HG03039 (cell line): ENCODE measurements around the gene GRM7.

Experiments used
- ATAC-seq: cut with Tn5 transposase; IDR thresholded peaks from one replicate; pipeline ENCODE4 v1.9.1; 2021; ENCODE audit warnings: mild to moderate bottlenecking, moderate library complexity; ENCODE audit not compliant: unreplicated experiment

GRM7 gene

GRCh38 chr3:6965881-6966280 is 105.0 kb downstream of the GRM7 start:
- ATAC-seq: no peak

DNA sequence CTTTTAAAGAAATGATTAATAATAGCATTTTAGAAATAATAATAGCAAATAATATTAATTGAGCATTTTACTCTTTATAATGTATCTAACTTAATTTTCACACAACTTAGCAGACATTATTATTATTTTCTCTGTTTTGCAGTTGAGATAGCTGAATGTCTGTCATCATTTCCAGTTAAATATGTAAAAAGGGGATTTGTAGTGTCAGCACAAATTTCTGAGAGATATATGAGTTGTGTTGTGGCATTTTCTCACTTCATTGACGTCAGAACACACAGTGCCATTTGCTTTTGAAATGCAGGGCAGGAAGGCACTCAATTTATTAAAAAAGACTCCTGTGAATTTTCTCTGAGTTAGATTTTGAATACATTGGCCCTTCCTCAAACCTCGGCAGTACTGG is 111.0 kb downstream of the GRM7 start:
- ATAC-seq: no peak

DNA sequence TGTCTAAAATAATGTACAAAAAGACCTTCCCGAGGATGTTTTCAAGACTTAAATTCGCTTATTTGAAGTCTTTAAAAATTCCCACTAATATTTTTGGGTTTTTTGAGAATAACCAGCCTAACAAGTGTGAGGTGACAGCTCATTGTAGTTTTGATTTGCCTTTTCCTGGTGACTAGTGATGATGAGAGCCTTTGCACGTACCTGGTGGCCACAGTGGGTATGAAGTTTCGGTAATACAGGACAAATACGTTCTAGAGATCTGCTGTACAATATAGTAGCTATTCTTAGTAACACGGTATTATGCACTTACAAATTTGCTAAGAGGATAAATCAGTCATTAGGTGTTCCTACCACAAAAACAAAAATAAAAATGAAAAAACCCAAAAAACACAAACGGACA is 124.9 kb downstream of the GRM7 start:
- no peak for ATAC-seq

DNA sequence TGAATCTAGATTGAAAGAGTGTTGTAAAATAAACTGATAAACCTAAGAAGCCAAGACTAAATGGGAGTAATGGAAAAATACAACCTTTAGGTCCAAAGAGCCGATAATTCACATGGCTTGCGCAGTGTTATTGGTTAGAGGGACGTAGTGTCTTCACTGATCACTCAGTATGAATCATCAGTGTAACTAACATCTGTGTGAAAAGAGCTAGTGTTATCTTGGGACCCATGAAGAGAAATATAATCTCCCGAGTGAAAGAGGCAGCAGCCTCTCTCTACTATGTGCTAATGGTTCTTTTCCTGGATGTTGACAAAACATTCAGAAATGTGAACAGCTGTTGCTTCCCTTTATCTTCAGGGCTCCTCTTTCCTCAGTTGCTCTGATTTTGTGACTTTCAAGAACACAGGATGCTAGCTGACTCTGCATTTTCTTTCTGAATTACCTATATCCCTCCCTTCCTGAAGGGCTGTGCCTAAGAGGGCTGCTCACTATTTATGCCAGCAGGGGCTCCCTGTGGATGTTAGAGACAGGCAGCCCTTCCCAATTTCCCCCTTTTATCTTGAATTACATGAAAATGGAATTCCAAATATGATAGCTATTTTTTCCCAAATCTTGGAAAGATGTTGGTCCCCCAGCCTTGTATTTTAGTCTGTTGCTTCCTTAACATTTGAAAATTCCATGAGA is 128.8 kb downstream of the GRM7 start:
- no peak for ATAC-seq

- no peak for ATAC-seq
Observed at GRCh38 chr3:6994081-6994668, 133.3 kb downstream of the GRM7 start.

DNA sequence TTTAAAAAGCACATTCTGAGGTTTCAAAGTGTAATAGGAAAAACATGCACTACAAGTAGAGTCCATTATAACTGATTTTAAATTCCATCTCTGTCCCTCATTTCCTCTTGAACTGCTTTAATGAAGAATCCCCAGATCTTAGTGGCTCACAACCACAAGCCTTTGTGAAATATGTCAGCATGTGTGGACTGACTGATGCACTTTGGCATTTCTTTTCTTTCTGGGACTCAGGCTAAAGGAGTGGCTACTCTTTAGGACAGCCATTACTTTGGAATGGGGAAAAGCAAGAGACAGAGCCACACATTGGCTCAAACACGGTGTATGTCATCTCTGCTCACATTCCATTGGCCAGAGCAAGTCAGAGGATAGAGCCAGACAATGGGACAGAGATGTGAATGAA is 139.6 kb downstream of the GRM7 start:
- ATAC-seq: no peak

DNA sequence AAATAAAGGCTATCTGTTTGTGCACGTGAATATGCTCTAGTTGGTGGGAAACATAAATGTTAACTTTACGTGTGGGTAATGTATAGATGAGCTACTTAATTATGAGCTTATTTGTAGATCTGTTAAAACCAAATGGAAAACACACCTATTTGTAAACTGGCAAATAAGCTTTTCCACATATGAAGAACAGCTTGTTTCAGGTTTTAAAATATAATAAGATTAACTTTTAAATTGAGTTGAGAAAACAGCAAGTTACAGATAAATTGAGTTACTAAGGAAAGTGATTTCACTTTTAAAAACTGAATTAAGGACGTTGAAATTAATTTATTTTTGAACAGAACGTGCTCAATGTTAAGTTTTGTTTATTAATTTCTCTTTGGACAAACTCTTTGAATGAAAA is 140.5 kb downstream of the GRM7 start:
- no peak for ATAC-seq

DNA sequence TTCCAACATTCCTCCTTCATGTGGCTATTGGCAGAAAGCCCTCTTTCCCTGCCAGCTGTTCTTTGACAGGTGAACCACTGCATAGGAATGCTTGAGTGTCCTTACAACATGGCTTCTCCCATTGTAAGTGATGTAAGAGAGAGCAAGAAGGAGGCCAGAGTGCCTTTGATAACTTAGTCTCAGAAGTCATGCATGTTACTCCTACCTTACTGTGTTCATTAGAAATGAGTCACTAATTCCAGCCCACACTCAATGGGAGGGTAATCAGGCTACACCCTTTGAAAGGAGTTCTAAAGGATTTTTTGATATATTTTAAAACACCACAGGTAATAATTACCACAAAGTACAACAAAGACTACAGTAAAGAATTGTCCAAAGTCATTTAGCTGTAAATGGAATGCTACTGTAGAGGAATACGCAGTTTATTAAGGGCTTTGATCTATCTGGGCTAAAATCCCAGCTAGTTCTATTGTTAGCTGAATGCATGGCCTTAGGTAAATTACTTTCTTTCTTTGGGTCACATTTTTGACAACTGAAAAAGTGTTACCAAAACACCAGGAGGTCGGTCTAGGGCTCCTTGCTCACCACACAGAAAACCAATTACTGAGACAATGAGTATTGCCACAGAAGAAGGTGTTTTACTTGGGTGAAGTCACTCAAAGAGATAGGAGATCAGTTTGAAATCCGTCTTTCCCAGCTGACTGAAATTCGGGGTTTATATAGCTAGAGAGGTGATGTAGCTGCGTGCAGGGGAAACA is 154.9 kb downstream of the GRM7 start:
- no peak for ATAC-seq

DNA sequence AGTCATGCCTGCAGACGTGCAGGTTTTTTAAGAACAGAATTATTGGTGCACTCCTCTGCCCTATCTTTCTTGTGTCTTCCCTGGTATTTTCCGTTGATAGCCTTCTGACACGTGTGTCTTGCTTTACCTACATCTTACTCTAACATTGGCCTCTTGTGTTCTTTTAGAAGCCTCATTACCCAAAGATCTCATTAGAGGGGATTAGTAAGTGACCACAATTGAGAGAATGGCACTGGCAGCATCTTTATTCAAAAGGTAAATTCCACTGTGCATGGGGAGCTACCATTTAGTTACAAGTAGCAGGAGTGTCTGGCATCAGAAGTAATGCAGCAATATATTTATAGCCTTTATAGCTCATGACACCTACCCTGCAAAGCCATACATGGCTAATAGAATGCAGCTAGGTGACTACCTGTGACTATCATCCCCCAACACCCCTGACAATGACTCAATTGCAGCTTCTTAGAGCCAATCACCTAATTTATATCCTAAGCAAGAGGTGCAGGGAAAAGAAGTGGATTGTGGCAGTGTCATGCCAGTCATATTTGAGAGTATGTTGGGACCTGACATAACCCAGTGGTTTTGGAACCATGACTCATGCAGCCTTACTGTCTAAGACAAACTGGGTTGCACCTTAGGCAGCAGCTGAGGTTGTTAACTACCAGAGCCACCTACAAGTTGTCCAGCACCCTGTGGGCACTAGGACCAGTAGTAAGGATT is 164.8 kb downstream of the GRM7 start:
- no peak for ATAC-seq

GRCh38 chr3:7029562-7029961 is 168.6 kb downstream of the GRM7 start:
- no peak for ATAC-seq

GRCh38 chr3:7038394-7038793 is 177.5 kb downstream of the GRM7 start:
- ATAC-seq: no peak

- ATAC-seq: no peak
Observed at GRCh38 chr3:7062714-7063113, 201.8 kb downstream of the GRM7 start.

GRCh38 chr3:7070461-7070860 is 209.5 kb downstream of the GRM7 start:
- ATAC-seq: no peak

GRCh38 chr3:7074217-7074616 is 213.3 kb downstream of the GRM7 start:
- no peak for ATAC-seq

DNA sequence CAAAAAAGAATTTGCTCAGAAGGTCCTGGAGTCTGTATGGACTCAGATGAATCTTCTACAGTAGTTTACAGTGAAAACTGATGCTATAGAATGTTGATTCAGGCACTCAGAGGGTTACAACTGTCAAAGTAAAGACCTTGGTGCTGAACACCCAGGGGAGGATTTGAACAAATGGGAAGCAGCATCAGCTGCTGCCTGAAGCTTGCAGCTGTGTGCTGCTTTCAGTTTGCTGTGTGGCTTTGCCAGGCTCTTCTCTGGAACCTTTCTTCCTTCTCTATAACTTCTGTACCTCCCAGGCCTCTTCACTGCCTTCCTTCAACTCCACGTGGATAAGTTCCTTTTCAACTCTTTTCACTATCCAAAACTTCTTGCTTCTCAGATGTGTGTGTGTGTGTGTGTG is 214.2 kb downstream of the GRM7 start:
- ATAC-seq: no peak

- no peak for ATAC-seq
Observed at GRCh38 chr3:7075901-7076300, 215.0 kb downstream of the GRM7 start.

DNA sequence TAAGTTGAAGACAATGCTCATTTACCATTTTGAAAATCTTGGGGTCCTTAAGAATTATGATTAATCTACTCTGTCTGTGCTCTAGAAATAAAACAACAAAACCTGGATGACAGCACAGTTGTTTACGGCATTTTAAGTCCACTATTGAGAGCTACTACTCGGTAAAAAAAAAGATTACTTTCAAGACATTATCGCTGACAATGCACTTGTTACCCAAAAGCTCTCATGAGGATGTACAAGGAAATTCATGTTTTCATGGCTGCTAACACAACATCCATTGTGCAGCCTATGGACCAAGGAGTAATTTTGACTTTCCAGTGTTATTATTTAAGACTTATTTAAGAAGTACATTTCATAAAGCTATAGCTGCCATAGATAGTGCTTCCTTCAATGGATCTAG is 221.3 kb downstream of the GRM7 start:
- no peak for ATAC-seq

- ATAC-seq: no peak
Observed at GRCh38 chr3:7086417-7086816, 225.5 kb downstream of the GRM7 start.

DNA sequence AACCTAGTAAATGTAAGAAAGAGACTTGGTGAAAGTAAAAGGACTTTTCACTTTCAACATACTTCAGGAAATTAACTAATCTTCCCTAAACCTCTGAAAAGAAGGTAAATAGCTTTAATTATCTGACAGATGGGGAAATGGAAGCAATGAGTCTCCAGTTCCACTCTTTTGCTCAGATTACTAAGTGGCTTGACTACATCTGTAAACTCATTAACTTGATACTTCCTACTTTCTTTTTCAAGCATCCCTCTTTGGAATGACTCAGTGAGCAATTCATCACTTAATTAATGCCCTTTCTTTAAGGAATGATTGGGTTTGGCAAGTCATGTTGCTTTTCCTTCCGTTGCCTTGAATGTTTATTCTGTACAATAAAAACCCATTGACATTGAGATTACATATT is 234.2 kb downstream of the GRM7 start:
- no peak for ATAC-seq

DNA sequence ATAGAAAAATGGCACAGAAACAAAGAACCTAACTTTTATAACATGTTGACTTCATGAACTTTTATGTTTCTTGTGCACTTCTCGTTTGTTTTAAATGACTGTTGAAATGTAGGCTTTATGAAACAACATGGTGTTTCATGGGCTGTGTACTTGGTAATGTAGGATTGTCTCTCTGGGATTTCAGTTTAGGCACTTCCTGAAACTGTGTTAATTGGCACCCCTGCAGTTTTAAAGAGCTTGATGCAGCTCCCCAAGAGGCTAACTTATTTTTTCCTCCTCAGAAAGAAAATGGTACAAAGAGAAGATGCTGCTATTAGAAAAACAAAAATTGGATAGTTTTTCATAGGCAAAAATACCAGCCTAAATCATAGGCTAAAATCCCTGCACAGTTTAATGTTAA is 239.2 kb downstream of the GRM7 start:
- no peak for ATAC-seq

GRCh38 chr3:7106635-7107034 is 245.7 kb downstream of the GRM7 start:
- no peak for ATAC-seq
